Suprapubic skin (tissue), 4 donors: ENCODE results near the gene ABHD12B. TPM values are rescaled to one million over a fixed set of nuclear protein-coding genes. Genes with fewer than 3 reads are reported as not detected.
"Not testable (repeated sequence)": the region's sequence is repeated elsewhere in the genome, so short reads cannot be mapped to it uniquely, and the experiment has no call there.

Experiments
- DNase-seq, 2 donors: peaks; one replicate each; pipeline ENCODE4 v3.0.0-alpha.2; 2019; ENCODE audit warnings: low spot score in 2 of 2
- H3K27ac ChIP-seq: fragments of 200-600 bp; sonication (generic); one replicate; pipeline ENCODE4 v1.5.1; 2019
- H3K27me3 ChIP-seq: fragments of 200-600 bp; sonication (generic); one replicate; pipeline ENCODE4 v1.5.1; 2019
- H3K36me3 ChIP-seq: fragments of 200-600 bp; sonication (generic); one replicate; pipeline ENCODE4 v1.5.1; 2019
- H3K4me1 ChIP-seq: fragments of 200-600 bp; sonication (generic); one replicate; pipeline ENCODE4 v1.5.1; 2019
- H3K4me3 ChIP-seq: fragments of 200-600 bp; sonication (generic); one replicate; pipeline ENCODE4 v1.5.1; 2019; ENCODE audit warnings: mild to moderate bottlenecking
- H3K9me3 ChIP-seq: fragments of 200-600 bp; sonication (generic); one replicate; pipeline ENCODE4 v1.5.1; 2019
- CTCF ChIP-seq, 2 donors: fragments of 200-600 bp in 1 of 2; fragments of 450-650 bp in 1 of 2; sonication (generic) in 1 of 2; IDR thresholded peaks; one replicate each; pipeline ENCODE4 v1.5.1; 2016 to 2019; ENCODE audit warnings: antibody characterized with exemption in 2 of 2, mild to moderate bottlenecking in 1 of 2, moderate library complexity in 1 of 2
- EP300 ChIP-seq: sonication (generic); formaldehyde crosslinking; IDR thresholded peaks from one replicate; pipeline ENCODE4 v1.6.1; 2017; ENCODE audit warnings: antibody characterized with exemption
- POLR2A ChIP-seq, 2 donors: fragments of 450-650 bp; IDR thresholded peaks; one replicate each; pipeline ENCODE4 v1.6.1; 2017; ENCODE audit warnings: antibody characterized with exemption in 2 of 2, mild to moderate bottlenecking in 2 of 2, moderate library complexity in 2 of 2
- POLR2AphosphoS5 ChIP-seq, 3 donors: sonication (generic); formaldehyde crosslinking; IDR thresholded peaks; one replicate each; pipeline ENCODE4 v1.6.1; 2017; ENCODE audit warnings: antibody characterized with exemption in 3 of 3
- WGBS: methylation state at CpG from one replicate; pipeline ENCODE4 v1.1.5; 2018; 5-methylcytosine and 5-hydroxymethylcytosine counted together
- total RNA-seq, 4 donors: library from RNA; depleted of rRNA; stranded (reverse); fragments of >200 nt; gene quantifications; one replicate each; pipeline ENCODE4 v1.1.0, GENCODE V29; 2016

ABHD12B gene
- total RNA-seq, 4 donors from 2014 or later, result 9.1 to 32.0 (median 25.2) TPM

GRCh38 chr14:50937800-50938199, 65.9 kb downstream of the ABHD12B start:
- H3K4me3 ChIP-seq, result no peak overlapping the region
- WGBS, result 51% methylated on average over 4 of the region's 4 CpGs
- peaks cover 6% of the 10 kb centered on the region for H3K36me3 ChIP-seq
- H3K4me1 ChIP-seq, result peaks cover 23% of the 10 kb centered on the region
- no peaks in the 10 kb centered on the region for H3K9me3 ChIP-seq
- TF ChIP-seq CTCF (IDR thresholded peaks at IDR 0.05), result no peak
- no peak for TF ChIP-seq POLR2A (IDR thresholded peaks at IDR 0.05)
- TF ChIP-seq EP300, result no peak
- no peak for TF ChIP-seq POLR2AphosphoS5 (IDR thresholded peaks at IDR 0.05)
- no peaks in the 10 kb centered on the region for H3K27me3 ChIP-seq
- DNase-seq, result no peak
- H3K27ac ChIP-seq, result peak overlapping the region; percentile 14

- Histone ChIP-seq H3K27ac (no peak overlapping the region), H3K36me3 (no peaks in the 10 kb centered on the region), H3K9me3 (no peaks in the 10 kb centered on the region), H3K4me3 (no peak overlapping the region), H3K27me3 (no peaks in the 10 kb centered on the region), H3K4me1 (peaks cover 39% of the 10 kb centered on the region)
- no peak for DNase-seq
- 53% methylated on average over 6 of the region's 6 CpGs for WGBS
- TF ChIP-seq EP300 (no peak), CTCF (IDR thresholded peaks at IDR 0.05) (no peak), POLR2A (IDR thresholded peaks at IDR 0.05) (no peak), POLR2AphosphoS5 (IDR thresholded peaks at IDR 0.05) (no peak)
Measured at GRCh38 chr14:50941151-50941550, 69.3 kb downstream of the ABHD12B start.

GRCh38 chr14:50941638-50942037, 69.8 kb downstream of the ABHD12B start:
- not testable (repeated sequence) for DNase-seq, H3K36me3 ChIP-seq, H3K9me3 ChIP-seq, H3K27ac ChIP-seq, H3K4me3 ChIP-seq, H3K27me3 ChIP-seq
- WGBS, result 91% methylated on average over 8 of the region's 8 CpGs
- H3K4me1 ChIP-seq, result peaks cover 36% of the 10 kb centered on the region

GRCh38 chr14:50943261-50943942, 71.5 kb downstream of the ABHD12B start:
- no peaks in the 10 kb centered on the region for H3K27me3 ChIP-seq
- DNase-seq, result peak; percentile 81 to 82
- H3K4me1 ChIP-seq, result peaks cover 22% of the 10 kb centered on the region
- no peak for TF ChIP-seq CTCF (IDR thresholded peaks at IDR 0.05)
- TF ChIP-seq POLR2A (IDR thresholded peaks at IDR 0.05), result no peak
- TF ChIP-seq POLR2AphosphoS5 (IDR thresholded peaks at IDR 0.05), result no peak
- no peak for TF ChIP-seq EP300
- no peaks in the 10 kb centered on the region for H3K36me3 ChIP-seq
- peak overlapping the region; percentile 77 for H3K27ac ChIP-seq
- 16% methylated on average over 24 of the region's 26 CpGs for WGBS
- H3K9me3 ChIP-seq, result no peaks in the 10 kb centered on the region
- peak overlapping the region; percentile 66 for H3K4me3 ChIP-seq

- TF ChIP-seq POLR2AphosphoS5 (IDR thresholded peaks at IDR 0.05) (no peak), POLR2A (IDR thresholded peaks at IDR 0.05) (peak in 1 of 2 donors; percentile 62)
- 0% methylated on average over 11 of the region's 74 CpGs for WGBS
- DNase-seq, result peak; percentile 83 to 89
- Histone ChIP-seq H3K27me3 (no peaks in the 10 kb centered on the region), H3K4me1 (peaks cover 19% of the 10 kb centered on the region), H3K9me3 (no peaks in the 10 kb centered on the region), H3K4me3 (peak within 1 kb of the TSS; percentile 66), H3K36me3 (no peaks in the 10 kb centered on the region), H3K27ac (peak within 1 kb of the TSS; percentile 77)
Measured at GRCh38 chr14:50943943-50944646, 72.2 kb downstream of the ABHD12B start, which contains the start of gene PYGL. Gene PYGL (minus strand): TSS chr14:50944483. CDS start chr14:50944403, 80 bp downstream.

GRCh38 chr14:50944647-50945413, 73.0 kb downstream of the ABHD12B start:
- H3K4me1 ChIP-seq, result peaks cover 19% of the 10 kb centered on the region
- DNase-seq, result peak; percentile 76 to 87
- no peaks in the 10 kb centered on the region for H3K27me3 ChIP-seq
- H3K9me3 ChIP-seq, result no peaks in the 10 kb centered on the region
- peak overlapping the region; percentile 77 for H3K27ac ChIP-seq
- WGBS, result 6% methylated on average over 23 of the region's 29 CpGs
- peak overlapping the region; percentile 66 for H3K4me3 ChIP-seq
- no peak for TF ChIP-seq POLR2A (IDR thresholded peaks at IDR 0.05)
- TF ChIP-seq POLR2AphosphoS5 (IDR thresholded peaks at IDR 0.05), result no peak
- TF ChIP-seq EP300, result no peak
- TF ChIP-seq CTCF (IDR thresholded peaks at IDR 0.05), result no peak
- H3K36me3 ChIP-seq, result no peaks in the 10 kb centered on the region
